ENCODE results near the gene LRMDA.

Gene LRMDA

GRCh38 chr10:76168437-76168836 lies 737.0 kb downstream of the LRMDA start:
- no peak for DNase-seq (ENCODE audit: low read depth in 2 of 2)

- DNase-seq (ENCODE audit: low read depth in 2 of 2), result no peak
Measured at GRCh38 chr10:76169246-76169645, 737.8 kb downstream of the LRMDA start.

GRCh38 chr10:76172020-76172419 lies 740.6 kb downstream of the LRMDA start:
- no peak for DNase-seq (ENCODE audit: low read depth in 2 of 2)

- DNase-seq (ENCODE audit: low read depth in 2 of 2), result no peak
Measured at GRCh38 chr10:76175533-76176165, 744.2 kb downstream of the LRMDA start.

GRCh38 chr10:76176166-76176550 lies 744.7 kb downstream of the LRMDA start:
- DNase-seq (ENCODE audit: low read depth in 2 of 2), result no peak

GRCh38 chr10:76177936-76178335 lies 746.5 kb downstream of the LRMDA start:
- no peak for DNase-seq (ENCODE audit: low read depth in 2 of 2)

- no peak for DNase-seq (ENCODE audit: low read depth in 2 of 2)
Measured at GRCh38 chr10:76178532-76179292, 747.3 kb downstream of the LRMDA start.

- no peak for DNase-seq (ENCODE audit: low read depth in 2 of 2)
Measured at GRCh38 chr10:76179806-76180205, 748.4 kb downstream of the LRMDA start.

- no peak for DNase-seq (ENCODE audit: low read depth in 2 of 2)
Measured at GRCh38 chr10:76184647-76185046, 753.2 kb downstream of the LRMDA start.

- no peak for DNase-seq (ENCODE audit: low read depth in 2 of 2)
Measured at GRCh38 chr10:76185471-76186301, 754.3 kb downstream of the LRMDA start.

GRCh38 chr10:76188216-76188615 lies 756.8 kb downstream of the LRMDA start:
- no peak for DNase-seq (ENCODE audit: low read depth in 2 of 2)

- no peak for DNase-seq (ENCODE audit: low read depth in 2 of 2)
Measured at GRCh38 chr10:76190634-76191270, 759.3 kb downstream of the LRMDA start.

- no peak for DNase-seq (ENCODE audit: low read depth in 2 of 2)
Measured at GRCh38 chr10:76191336-76191735, 759.9 kb downstream of the LRMDA start.

- DNase-seq (ENCODE audit: low read depth in 2 of 2), result no peak
Measured at GRCh38 chr10:76192151-76192550, 760.7 kb downstream of the LRMDA start.

- no peak for DNase-seq (ENCODE audit: low read depth in 2 of 2)
Measured at GRCh38 chr10:76192694-76193320, 761.4 kb downstream of the LRMDA start.

- no peak for DNase-seq (ENCODE audit: low read depth in 2 of 2)
Measured at GRCh38 chr10:76195654-76196390, 764.4 kb downstream of the LRMDA start.

- no peak for DNase-seq (ENCODE audit: low read depth in 2 of 2)
Measured at GRCh38 chr10:76197293-76197692, 765.9 kb downstream of the LRMDA start.

GRCh38 chr10:76198287-76199035 lies 767.0 kb downstream of the LRMDA start:
- no peak for DNase-seq (ENCODE audit: low read depth in 2 of 2)

GRCh38 chr10:76201962-76202361 lies 770.5 kb downstream of the LRMDA start:
- no peak for DNase-seq (ENCODE audit: low read depth in 2 of 2)

- DNase-seq (ENCODE audit: low read depth in 2 of 2), result peak; percentile 80 to 81
Measured at GRCh38 chr10:76202777-76203176, 771.4 kb downstream of the LRMDA start.
